PFSK-1 (cell line): ENCODE measurements around the gene NALCN.

Experiments
- POLR2AphosphoS5 ChIP-seq: IDR thresholded peaks from 2 replicates; pipeline ENCODE4 v1.6.1; 2012; ENCODE audit warnings: low read depth, mild to moderate bottlenecking, control low read depth, low read length, moderate library complexity
- SIN3A ChIP-seq: IDR thresholded peaks from 2 replicates; pipeline ENCODE4 v1.6.1; 2012; ENCODE audit warnings: mild to moderate bottlenecking, low read length, moderate library complexity, borderline replicate concordance; ENCODE audit not compliant: insufficient read depth
- TAF1 ChIP-seq: IDR thresholded peaks from 2 replicates; pipeline ENCODE4 v1.6.1; 2012; ENCODE audit warnings: low read length, control low read depth, borderline replicate concordance; ENCODE audit not compliant: insufficient read depth
- TF ChIP-seq, protein P1 (sequence below), 2 experiments: IDR thresholded peaks; 2 replicates each; pipeline versions ENCODE4 v1.6.1 to v1.8.0; 2011 to 2012; ENCODE audit warnings: low read depth in 2 of 2, low read length in 2 of 2, control low read depth in 1 of 2, inconsistent platforms in 1 of 2, mild to moderate bottlenecking in 1 of 2, moderate library complexity in 1 of 2; ENCODE audit not compliant: insufficient read depth in 1 of 2

DNA sequence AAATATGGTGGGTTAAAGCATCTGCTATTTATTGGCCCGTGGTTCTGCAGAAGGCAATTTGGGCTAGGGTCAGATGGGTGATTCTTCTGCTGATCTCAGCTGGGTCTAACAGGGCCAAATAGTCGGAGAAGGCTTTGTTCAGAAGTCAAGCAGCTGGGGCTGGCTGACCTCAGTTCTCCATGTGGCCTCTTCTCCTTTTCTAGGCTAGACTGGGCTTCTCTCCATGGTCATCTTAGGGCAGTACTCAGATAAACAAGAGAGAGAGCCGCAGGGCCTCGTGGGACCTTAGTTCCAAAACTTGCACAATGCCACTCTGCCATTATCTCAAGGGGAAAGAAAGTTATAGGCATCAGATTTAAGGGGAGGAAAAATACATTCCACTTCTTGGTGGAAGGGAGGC lies 89.6 kb downstream of the NALCN start:
- TF ChIP-seq POLR2AphosphoS5 (no peak), SIN3A (no peak), TAF1 (no peak)
- TF ChIP-seq, protein P1, sequence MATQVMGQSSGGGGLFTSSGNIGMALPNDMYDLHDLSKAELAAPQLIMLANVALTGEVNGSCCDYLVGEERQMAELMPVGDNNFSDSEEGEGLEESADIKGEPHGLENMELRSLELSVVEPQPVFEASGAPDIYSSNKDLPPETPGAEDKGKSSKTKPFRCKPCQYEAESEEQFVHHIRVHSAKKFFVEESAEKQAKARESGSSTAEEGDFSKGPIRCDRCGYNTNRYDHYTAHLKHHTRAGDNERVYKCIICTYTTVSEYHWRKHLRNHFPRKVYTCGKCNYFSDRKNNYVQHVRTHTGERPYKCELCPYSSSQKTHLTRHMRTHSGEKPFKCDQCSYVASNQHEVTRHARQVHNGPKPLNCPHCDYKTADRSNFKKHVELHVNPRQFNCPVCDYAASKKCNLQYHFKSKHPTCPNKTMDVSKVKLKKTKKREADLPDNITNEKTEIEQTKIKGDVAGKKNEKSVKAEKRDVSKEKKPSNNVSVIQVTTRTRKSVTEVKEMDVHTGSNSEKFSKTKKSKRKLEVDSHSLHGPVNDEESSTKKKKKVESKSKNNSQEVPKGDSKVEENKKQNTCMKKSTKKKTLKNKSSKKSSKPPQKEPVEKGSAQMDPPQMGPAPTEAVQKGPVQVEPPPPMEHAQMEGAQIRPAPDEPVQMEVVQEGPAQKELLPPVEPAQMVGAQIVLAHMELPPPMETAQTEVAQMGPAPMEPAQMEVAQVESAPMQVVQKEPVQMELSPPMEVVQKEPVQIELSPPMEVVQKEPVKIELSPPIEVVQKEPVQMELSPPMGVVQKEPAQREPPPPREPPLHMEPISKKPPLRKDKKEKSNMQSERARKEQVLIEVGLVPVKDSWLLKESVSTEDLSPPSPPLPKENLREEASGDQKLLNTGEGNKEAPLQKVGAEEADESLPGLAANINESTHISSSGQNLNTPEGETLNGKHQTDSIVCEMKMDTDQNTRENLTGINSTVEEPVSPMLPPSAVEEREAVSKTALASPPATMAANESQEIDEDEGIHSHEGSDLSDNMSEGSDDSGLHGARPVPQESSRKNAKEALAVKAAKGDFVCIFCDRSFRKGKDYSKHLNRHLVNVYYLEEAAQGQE (IDR thresholded peaks at IDR 0.05; ENCODE audit: insufficient read depth in 1 of 2, low read depth in 2 of 2, low read length in 2 of 2), result no peak
